GM12865 (cell line): ENCODE results near the gene UBE2G2.

Source experiments
- DNase-seq: peaks from one replicate; pipeline ENCODE4 v3.0.0; 2010; ENCODE audit warnings: low read depth
- H3K4me3 ChIP-seq: 2 replicates; pipeline ENCODE4 v1.5.1; 2011; ENCODE audit warnings: mild to moderate bottlenecking, low read depth, low read length, control low read depth
- CTCF ChIP-seq: IDR thresholded peaks from 2 replicates; pipeline ENCODE4 v1.5.1; 2011; ENCODE audit warnings: low read length, control low read depth, low read depth, inconsistent platforms; ENCODE audit not compliant: insufficient read depth; ENCODE audit errors: missing control alignments

The UBE2G2 gene

GRCh38 chr21:44842087-44842486 lies 40.5 kb upstream of the UBE2G2 start:
- no peak for TF ChIP-seq CTCF
- no peak overlapping the region for H3K4me3 ChIP-seq
- no peak for DNase-seq

- DNase-seq = no peak
- no peak for TF ChIP-seq CTCF
- no peak overlapping the region for H3K4me3 ChIP-seq
Measured at GRCh38 chr21:44840771-44841170, 39.2 kb upstream of the UBE2G2 start.

- no peak for TF ChIP-seq CTCF
- H3K4me3 ChIP-seq = no peak overlapping the region
- no peak for DNase-seq
Measured at GRCh38 chr21:44838951-44839350, 37.3 kb upstream of the UBE2G2 start.

- no peak overlapping the region for H3K4me3 ChIP-seq
- DNase-seq = no peak
- TF ChIP-seq CTCF = no peak
Measured at GRCh38 chr21:44838039-44838895, 36.6 kb upstream of the UBE2G2 start.

GRCh38 chr21:44837537-44837936 lies 35.9 kb upstream of the UBE2G2 start:
- no peak overlapping the region for H3K4me3 ChIP-seq
- no peak for DNase-seq
- TF ChIP-seq CTCF = no peak

- TF ChIP-seq CTCF = no peak
- no peak overlapping the region for H3K4me3 ChIP-seq
- no peak for DNase-seq
Measured at GRCh38 chr21:44836666-44837471, 35.2 kb upstream of the UBE2G2 start.
